Omental fat pad (tissue), 4 donors: ENCODE measurements around the gene ABLIM2. TPM values are rescaled to one million over a fixed set of nuclear protein-coding genes. Genes with fewer than 3 reads are reported as not detected.

Experiments
- ATAC-seq: fragments of 150-250 bp; one replicate; pipeline ENCODE4 v1.9.1; 2016; ENCODE audit warnings: mild to moderate bottlenecking, moderate library complexity; ENCODE audit not compliant: low FRiP score
- DNase-seq: peaks from one replicate; pipeline ENCODE4 v3.0.0-alpha.2; 2019; ENCODE audit warnings: low spot score
- total RNA-seq, 4 donors: library from RNA; depleted of rRNA; stranded (reverse); fragments of >200 nt; gene quantifications; one replicate each; pipeline ENCODE4 v1.1.0, GENCODE V29; 2016
- TF ChIP-seq, protein P1 (sequence below), 3 donors: fragments of 450-650 bp; IDR thresholded peaks; one replicate each; pipeline ENCODE4 v1.5.1; 2016 to 2017; ENCODE audit warnings: antibody characterized with exemption in 3 of 3, mild to moderate bottlenecking in 3 of 3, moderate library complexity in 2 of 3

ABLIM2 gene
- total RNA-seq, 4 donors from 2014 or later, result 10.1 to 34.2 (median 13.7) TPM

DNA sequence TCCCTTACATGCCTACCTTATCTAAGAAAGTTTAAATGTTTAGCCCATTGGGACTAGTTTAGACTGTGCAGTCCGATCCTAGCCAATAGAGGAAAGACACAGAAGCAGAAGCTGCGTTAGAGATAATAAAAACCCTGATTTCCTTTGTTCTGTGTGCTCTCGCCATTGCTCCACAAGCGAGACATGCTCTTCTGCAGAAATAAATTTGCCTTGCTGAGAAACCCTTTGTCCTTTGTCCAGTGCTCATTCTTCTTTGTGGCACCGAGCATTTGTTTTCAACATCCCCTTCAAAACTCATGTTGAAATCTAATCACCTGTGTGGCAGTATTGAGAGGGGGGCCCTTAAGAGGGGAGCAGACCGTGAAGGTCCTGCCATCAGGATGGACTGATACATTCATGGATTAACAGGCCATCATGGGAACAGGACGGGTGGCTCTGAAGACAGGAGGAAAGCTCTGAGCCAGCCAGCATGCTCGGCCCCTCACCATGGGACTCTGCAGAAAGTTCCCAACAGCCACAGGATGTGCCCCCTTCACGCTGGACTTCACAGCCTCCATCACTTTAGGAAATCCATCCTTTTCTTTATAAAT is 94.5 kb downstream of the ABLIM2 start:
- TF ChIP-seq, protein P1, sequence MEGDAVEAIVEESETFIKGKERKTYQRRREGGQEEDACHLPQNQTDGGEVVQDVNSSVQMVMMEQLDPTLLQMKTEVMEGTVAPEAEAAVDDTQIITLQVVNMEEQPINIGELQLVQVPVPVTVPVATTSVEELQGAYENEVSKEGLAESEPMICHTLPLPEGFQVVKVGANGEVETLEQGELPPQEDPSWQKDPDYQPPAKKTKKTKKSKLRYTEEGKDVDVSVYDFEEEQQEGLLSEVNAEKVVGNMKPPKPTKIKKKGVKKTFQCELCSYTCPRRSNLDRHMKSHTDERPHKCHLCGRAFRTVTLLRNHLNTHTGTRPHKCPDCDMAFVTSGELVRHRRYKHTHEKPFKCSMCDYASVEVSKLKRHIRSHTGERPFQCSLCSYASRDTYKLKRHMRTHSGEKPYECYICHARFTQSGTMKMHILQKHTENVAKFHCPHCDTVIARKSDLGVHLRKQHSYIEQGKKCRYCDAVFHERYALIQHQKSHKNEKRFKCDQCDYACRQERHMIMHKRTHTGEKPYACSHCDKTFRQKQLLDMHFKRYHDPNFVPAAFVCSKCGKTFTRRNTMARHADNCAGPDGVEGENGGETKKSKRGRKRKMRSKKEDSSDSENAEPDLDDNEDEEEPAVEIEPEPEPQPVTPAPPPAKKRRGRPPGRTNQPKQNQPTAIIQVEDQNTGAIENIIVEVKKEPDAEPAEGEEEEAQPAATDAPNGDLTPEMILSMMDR (IDR thresholded peaks at IDR 0.05), result no peak
- DNase-seq (no peak), ATAC-seq (no peak)

DNA sequence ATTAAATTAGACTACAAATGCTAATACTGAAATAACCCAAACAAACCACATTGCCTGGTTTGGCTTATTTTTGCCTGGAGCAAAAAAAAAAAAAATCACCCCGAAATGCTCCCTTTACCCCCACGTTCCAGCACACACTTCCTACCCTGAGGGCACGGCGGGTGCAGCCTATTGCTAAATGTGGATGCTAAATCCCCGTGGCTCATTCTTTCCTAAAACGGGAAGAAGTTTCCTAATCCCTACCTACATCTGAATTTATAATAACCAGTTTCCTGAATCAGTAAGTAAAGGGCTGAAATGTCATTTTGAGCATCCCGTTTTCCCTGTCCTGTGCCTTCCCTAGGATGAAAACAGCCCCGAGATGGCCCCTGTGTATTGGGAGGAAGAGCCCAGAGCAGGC is 97.0 kb downstream of the ABLIM2 start:
- no peak for DNase-seq
- TF ChIP-seq, protein P1 (IDR thresholded peaks at IDR 0.05), result no peak
- no peak for ATAC-seq

DNA sequence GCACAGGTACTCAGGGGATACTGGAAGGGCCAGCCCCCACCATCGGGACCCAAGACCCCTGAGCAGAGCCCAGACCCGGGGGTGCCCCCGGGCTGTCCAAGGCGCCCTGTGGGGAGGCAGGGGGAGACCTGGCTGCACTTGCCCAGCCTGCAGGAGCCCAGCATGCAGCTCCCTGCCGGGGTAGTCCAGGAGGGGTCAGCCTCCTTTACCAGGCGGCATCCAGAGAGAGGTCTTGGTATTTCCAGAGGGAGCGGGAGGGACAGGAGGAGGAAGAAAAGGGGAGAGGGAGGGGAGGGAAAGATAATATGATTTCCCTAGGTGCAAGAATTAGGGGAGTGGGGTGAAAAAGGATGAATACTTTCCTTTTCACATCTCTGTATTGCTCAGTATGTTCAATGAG is 97.5 kb downstream of the ABLIM2 start:
- ATAC-seq (no peak), DNase-seq (no peak)
- TF ChIP-seq, protein P1 (IDR thresholded peaks at IDR 0.05), result no peak

DNA sequence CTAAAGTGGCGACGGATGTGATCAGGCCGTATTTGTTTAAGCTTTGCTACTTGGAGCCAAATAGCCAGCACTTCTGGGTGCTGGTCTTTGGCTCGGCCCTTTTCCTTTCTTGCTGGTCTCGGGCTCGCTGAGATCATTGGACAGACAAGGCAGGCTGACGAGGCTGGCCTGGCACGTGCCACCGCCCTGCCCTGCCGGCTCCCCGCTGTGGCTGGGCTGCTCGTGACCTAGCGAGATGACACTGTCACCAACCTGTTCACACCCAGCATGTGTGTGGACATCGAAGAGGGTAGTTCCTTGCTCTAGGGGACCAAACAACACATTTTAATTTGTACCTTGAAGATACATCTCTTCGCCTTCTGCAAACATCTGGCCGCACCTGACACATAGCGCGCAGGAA is 98.0 kb downstream of the ABLIM2 start:
- no peak for ATAC-seq

DNA sequence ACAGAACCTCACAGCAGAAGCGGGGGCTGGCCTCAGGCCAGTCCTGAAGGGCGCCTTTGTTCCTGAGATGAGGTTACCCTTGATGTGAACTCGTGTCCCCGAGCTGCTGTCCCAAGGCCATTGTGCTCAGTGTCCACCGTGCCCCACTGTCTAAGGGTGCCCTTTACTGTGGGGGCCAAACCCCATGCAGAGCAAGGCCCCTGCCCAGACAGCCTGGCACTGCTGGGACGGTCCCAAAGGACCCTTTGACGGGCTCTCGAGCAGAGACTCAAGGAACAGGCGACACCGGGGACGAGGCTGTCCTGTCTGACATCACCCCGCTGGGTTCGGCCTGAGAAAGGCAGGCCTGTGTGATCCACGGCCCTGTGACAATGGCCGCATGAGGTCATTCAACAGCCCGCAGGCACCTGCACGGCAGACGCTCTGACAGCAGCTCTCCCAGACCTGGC is 100.6 kb downstream of the ABLIM2 start:
- no peak for DNase-seq
- TF ChIP-seq, protein P1 (IDR thresholded peaks at IDR 0.05), result no peak
- no peak for ATAC-seq

More for the DNA sequence above, 98.0 kb downstream of the ABLIM2 start:
- DNase-seq, result no peak
- TF ChIP-seq, protein P1 (IDR thresholded peaks at IDR 0.05), result no peak

DNA sequence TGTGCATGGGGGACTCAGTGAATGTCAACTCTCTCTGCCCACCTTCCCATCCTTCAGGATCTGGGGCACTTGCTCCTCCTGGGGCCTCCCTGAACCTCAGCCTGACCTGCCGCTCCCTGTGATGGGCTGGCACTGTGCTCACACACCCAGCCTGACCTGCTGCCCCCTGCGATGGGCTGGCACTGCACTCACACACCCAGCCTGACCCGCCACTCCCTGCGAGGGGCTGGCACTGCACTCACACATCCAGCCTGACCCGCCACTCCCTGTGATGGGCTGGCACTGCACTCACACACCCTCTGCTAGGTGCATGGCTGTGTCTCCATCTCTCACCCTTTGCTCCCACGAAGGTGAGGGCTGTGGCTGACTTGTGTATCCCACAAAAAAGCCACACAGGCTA is 103.4 kb downstream of the ABLIM2 start:
- DNase-seq (no peak), ATAC-seq (no peak)
- TF ChIP-seq, protein P1 (IDR thresholded peaks at IDR 0.05), result no peak

DNA sequence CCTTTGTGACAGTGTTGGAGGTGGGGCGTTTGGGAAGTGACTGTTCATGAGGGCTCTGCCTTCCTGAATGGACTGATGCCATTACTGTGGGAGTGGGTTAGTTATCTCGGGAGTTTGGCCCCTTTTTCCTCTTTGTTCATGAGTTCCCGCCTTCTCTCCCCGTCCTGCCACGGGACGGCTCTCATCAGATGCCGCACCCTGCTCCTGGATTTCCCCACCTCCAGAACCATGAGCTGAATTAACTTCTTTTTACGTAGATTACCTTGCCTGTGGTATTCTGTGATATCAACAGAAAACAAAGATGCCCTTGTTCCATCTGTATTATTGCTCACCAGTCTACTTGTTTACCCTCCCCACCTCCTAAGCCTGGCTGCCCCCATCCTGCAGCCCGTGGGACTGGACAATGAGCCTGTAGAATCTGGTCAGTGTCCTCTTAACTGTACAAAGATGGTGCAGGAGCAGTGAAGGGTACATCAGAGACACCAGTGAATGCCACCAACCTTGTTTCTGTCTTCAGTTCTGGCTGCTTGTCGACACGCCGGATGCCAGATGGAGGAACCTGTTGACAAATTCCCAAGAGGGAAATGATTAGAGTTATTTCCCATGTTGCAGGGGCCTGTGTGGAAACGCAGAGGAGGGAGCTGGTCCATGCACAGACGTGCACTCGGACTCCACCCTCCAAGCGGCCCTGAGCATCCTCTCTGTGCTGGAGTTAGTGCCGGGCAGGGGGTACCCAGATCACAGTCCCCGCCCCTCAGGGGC is 104.7 kb downstream of the ABLIM2 start:
- no peak for ATAC-seq
- TF ChIP-seq, protein P1 (IDR thresholded peaks at IDR 0.05), result no peak
- no peak for DNase-seq
